Hematopoietic multipotent progenitor cell treated with erythropoietin and hydrocortisone succinate and interleukin-3 and kit ligand, for 17 days (in vitro differentiated cells): ENCODE data around the gene PEBP1.

Source experiments
- DNase-seq: peaks from one replicate; pipeline ENCODE4 v3.0.0-alpha.2; 2015; ENCODE audit warnings: low spot score

The PEBP1 gene

DNA sequence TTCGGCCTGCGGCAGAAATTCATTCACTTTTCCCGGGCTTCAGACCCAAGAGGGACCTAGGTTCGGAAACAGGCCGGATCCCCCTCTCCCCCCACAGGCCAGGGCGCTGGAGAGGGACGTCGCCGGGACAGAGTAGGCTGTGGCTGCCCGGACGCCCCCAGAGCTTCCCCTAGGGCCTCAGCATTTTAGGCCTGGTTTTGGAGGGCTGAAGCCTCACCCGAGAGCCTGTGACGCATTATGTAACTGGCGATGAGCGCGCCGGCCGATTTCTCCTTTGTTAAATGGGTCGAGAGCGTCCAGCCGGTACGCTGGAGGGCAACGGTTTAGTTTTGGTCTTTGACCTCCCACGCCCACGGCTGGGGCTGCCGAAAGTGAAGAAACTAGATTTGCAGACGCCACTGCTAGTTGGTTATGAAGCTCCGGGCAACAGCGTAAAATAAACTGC, 657 bp downstream of the PEBP1 start:
- DNase-seq: no peak

- DNase-seq: no peak
These were observed 1.3 kb downstream of the PEBP1 start for GRCh38 chr12:118137148-118137678.

- DNase-seq: no peak
These were observed 4.9 kb downstream of the PEBP1 start for GRCh38 chr12:118140825-118141224.

DNA sequence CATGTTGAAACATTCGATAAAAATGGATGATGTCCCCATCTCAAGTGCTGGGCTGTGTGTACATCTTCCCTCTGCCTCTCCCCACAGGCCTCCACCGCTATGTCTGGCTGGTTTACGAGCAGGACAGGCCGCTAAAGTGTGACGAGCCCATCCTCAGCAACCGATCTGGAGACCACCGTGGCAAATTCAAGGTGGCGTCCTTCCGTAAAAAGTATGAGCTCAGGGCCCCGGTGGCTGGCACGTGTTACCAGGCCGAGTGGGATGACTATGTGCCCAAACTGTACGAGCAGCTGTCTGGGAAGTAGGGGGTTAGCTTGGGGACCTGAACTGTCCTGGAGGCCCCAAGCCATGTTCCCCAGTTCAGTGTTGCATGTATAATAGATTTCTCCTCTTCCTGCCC, 8.6 kb downstream of the PEBP1 start:
- DNase-seq: no peak

DNA sequence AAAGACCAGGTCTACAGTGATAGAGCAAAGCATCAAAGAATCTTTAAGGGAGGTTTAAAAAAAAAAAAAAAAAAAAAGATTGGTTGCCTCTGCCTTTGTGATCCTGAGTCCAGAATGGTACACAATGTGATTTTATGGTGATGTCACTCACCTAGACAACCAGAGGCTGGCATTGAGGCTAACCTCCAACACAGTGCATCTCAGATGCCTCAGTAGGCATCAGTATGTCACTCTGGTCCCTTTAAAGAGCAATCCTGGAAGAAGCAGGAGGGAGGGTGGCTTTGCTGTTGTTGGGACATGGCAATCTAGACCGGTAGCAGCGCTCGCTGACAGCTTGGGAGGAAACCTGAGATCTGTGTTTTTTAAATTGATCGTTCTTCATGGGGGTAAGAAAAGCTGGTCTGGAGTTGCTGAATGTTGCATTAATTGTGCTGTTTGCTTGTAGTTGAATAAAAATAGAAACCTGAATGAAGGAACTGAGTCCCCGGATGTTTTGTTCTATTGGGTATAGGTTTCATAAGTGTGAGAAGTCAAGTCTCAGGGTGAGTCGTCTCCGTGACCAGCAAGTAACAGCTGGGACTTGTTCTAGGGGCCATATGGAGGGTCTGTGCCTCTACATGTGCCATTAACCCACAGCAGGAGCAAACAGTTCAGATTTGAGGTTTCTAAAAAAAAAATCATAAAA, 9.3 kb downstream of the PEBP1 start:
- DNase-seq: no peak

DNA sequence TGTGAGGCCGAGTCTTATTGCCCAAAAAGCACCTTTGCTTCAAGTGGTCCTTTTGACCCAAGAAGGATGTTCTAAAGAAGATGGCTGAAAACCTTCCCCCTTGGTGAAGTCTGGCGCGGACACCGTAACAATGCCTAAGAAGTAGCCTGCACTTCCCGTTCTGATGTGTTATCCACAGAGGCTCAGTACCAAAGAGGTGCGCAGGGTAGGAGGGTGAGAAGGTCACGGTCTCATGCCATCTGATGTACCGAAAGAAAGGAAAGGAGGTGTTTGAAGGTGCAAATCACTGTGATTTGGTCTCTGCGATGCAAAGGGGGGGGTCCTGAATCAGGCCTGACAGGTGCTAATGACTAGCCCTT, 9.9 kb downstream of the PEBP1 start:
- no peak for DNase-seq

GRCh38 chr12:118148287-118148686, 12.4 kb downstream of the PEBP1 start:
- DNase-seq: no peak

DNA sequence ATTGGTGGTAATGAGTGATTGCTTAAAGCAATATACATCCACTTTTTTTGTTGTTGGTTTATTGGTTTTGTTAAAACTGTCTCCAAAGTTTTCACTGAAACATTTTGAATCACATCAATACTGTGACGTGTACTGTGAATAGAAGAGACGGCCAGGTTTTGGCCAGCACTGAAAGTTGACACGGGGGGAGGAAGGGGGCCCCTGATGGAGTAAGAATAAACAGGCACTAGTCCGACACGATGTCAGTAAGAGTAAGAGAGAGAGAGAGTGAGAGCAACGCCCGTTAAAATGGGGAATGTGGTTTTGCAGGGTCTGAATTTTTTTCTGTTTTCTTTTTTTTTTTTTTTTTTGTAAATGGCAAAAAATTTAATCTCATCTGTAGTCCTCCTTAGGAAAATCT, 14.7 kb downstream of the PEBP1 start:
- no peak for DNase-seq

DNA sequence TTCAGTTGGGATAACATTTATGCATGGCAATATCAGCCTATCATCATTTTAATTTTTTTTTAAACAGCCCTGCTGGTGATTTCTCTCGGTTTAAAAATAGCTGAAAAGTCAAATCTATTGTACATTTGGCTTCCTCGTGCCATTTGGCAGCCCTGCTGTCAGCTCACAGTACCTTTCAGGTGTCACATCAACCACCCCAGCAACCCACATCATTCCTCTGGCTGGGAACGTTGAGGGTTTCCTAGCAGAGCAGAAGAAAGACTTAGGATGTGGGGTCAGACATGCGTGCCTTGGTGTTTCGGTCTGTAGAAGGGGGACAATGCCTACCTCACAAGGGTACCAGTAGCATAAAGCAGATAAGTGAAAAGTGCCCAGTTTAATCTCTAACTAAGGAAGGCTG, 15.8 kb downstream of the PEBP1 start:
- DNase-seq: no peak

DNA sequence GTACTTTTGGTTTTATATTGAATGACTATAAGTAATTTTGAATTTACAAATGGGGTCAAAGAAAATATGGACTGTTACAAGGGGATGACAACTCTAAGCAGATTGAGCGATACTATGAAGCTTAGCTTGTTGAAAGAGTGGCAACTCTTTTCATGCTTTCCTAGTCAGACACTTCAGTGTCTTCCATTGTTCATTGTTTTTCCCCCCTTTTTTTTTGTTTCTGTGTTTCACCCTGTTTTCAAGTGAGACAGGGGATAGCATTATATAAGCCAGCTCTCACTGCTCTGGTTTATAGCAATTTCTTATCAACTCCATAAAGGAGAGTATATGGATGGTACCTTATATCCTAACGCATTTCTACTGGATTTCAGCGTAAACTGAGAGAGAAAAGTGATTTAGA, 24.6 kb downstream of the PEBP1 start:
- DNase-seq: no peak

DNA sequence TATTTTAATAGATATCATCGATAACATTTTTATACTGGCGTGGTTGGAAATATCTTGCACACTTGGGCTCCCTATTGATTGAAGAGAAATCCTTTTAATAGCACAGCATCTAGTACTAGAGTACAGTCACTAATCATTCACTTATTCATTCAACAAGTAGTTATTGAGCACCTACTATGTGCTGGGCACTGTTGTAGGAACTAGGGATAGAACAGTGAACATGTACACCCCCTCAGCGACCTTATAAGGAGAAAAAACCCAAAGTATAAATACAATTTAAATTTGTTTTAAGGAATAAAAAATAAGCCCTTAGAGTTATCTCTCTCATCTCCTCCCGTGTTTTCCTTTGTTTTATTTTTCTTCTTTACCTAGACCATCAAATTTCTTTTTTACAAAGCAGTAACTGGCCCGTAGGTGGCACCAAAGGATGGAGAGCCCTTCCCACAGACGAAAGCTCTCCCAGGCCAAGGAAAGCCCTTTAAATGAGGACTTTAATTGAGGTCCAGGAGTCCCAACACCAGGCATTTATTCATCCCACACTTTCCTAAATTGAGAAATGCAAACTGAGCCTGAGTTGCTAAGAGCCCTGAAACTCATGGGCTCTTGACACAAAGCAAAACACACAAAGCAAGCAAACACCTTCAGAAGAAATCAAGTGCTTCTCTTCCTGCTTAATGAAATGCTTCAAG, 29.0 kb downstream of the PEBP1 start:
- DNase-seq: no peak

- DNase-seq: no peak
These were observed 31.0 kb downstream of the PEBP1 start for GRCh38 chr12:118166946-118167345.

DNA sequence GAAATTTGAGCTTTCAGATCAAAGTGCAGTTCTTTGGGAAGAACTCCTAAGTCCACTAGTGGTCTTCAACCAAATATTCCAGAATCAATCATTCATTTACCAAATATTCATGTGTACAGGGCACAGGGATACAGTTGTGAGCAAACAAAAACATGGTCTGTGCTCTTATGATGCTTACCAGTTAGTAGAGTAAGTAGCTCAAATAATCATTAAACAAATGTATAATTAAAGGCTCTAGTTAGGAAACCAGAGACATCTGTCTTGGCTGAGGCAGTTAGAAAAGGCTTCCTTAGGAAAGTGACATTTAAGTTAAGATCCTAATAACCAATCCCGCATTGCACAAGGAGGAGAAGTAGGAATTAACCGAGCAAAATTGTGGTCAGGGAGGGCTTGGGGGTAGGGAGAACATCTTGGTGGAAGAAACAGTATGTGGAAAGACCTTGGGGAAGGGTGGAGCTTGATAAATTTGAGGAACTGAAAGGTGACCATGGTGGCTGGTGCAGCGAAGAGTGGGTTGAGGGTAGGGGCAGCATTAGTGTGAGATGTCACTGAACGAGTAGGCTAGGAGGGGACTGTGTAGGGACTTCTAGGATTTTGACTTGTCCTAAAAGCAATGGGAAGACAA, 40.0 kb downstream of the PEBP1 start:
- no peak for DNase-seq

DNA sequence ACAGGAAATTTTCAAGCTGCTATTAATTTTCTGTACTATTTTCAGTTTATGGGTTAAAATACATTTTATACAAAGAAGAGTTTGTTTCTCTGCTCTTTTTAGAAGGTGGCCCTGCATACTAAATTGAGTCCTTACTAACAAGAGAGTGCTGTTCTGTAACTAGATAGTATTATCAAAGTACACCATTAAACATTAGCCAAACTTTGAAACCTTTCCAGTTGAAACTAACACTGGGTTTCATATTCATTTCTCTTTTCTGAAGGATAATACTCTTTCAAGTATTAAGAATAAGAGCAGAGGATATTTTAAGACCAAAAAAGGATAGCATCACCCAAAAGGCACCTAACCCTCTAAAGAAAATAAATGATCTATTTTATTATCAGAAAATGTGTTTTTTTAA, 47.2 kb downstream of the PEBP1 start:
- no peak for DNase-seq

DNA sequence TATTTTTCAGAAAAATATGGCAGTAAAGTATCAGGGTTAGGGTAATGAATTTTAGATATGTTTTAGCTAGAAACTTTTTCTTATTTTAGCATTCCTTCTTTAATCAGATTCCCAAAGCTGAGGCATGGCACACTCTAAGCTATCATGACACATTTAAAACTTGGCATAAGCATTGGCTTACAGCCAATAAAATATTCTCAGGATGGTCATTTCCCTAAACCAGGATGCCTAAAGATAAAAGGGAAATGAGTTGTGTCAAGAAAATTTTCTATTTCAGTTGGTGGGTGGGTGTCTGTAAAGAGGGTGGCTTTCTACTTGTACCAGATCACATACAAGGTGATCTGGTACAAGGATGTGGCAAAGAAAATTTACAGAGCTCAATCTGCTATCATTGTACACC, 47.8 kb downstream of the PEBP1 start:
- peak; percentile 20 for DNase-seq

- DNase-seq: no peak
These were observed 49.9 kb downstream of the PEBP1 start for GRCh38 chr12:118185602-118186397.

DNA sequence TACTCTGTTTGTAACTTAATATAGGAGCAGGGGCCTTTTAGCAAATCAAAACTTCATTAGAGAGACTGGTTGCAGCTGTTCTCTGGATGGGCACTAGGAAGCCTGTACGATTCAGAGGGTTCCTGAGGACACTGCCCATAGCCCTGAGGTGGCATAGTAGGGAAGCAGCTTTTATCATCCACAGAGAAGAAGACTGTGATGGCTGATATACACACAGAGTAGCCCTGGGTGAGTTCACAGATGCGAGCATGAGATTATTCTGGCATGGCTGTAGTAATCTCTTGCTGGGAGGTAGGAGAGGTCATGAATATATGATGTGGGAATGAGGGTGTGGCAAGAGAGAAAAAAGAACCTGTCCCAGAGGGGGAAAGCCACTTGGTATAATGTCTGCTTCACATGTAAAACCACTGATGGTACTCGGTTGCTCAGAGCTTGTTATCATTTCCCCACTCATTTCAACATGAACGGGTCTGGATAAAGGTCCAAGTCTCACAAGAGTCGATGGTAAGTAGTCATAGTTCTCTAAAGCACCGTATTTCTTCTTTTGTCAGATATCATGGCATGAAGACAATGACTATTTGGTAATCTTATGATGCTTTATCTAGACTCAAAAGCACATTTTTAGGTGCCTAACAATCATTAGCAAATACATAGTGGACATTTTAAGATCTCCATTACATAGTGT, 52.0 kb downstream of the PEBP1 start:
- DNase-seq: peak; percentile 46

- no peak for DNase-seq
These were observed 52.9 kb downstream of the PEBP1 start for GRCh38 chr12:118188690-118189371.

DNA sequence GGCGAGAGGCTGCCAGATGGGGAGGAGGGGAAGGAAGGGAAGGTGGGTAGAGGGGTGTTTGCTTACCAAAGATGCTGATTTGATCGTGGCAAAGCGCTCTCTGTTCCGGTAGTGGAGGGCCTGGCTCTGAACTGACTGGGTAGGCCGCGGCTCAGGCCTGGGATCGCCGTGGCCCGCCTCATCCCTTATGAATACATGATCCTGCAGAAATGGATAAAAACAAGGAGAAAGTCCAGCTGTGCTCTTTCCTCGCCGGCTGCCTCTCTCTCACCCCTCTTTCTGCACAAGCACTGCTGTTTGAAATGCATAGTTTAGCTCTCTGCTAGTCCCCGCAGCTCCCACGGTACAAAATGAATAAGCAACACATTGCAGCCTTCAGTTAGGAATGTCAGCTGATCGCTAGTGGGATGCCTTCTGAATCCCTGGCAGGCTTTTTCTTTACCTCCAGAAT, 53.8 kb downstream of the PEBP1 start:
- no peak for DNase-seq

- DNase-seq: no peak
These were observed 54.3 kb downstream of the PEBP1 start for GRCh38 chr12:118190266-118190665.

DNA sequence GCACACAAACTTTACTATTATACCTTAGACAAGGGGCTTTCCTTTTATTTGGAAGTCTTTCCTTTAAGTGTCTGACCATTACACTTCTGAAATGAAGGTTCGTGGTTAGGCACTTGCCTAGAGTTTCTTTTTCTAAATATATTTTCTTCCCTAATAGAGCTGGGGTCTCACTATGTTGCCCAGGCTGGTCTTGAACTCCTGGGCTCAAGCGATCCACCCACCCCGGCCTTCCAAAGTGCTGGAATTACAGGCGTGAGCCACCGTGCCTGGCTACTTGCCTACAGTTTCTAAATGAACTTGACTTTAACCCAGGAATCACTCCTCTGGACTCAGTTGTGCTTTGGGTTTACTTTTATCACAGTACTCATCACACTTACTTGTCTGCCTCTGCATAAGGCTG, 57.6 kb downstream of the PEBP1 start:
- no peak for DNase-seq
